Renal cortical epithelial cell (primary cell): ENCODE data around the gene ACACA. TPM values are rescaled to one million over a fixed set of nuclear protein-coding genes. Genes with fewer than 3 reads are reported as not detected.
"Not testable (repeated sequence)": the region's sequence is repeated elsewhere in the genome, so short reads cannot be mapped to it uniquely, and the experiment has no call there.

Experiments
- DNase-seq: peaks from one replicate; pipeline ENCODE4 v3.0.0-alpha.2; 2011; ENCODE audit warnings: low read depth
- total RNA-seq: library from RNA; depleted of rRNA; stranded (reverse); fragments of >200 nt; gene quantifications from 2 replicates; pipeline ENCODE4 v1.2.3, GENCODE V29; 2014

Gene ACACA
- total RNA-seq, 1 donor from 2014 or later = 77.5 TPM

- no peak for DNase-seq
Observed at GRCh38 chr17:37100231-37100630, 306.4 kb downstream of the ACACA start.

GRCh38 chr17:37098910-37099664 lies 307.5 kb downstream of the ACACA start:
- DNase-seq = peak; percentile 56

- no peak for DNase-seq
Observed at GRCh38 chr17:37098152-37098551, 308.5 kb downstream of the ACACA start.

- no peak for DNase-seq
Observed at GRCh38 chr17:37097154-37097553, 309.5 kb downstream of the ACACA start.

GRCh38 chr17:37096071-37096470 lies 310.6 kb downstream of the ACACA start:
- no peak for DNase-seq

- no peak for DNase-seq
Observed at GRCh38 chr17:37094391-37094790, 312.2 kb downstream of the ACACA start.

- DNase-seq = no peak
Observed at GRCh38 chr17:37092701-37093100, 313.9 kb downstream of the ACACA start.

- peak; percentile 87 for DNase-seq
Observed at GRCh38 chr17:37092071-37092470, 314.6 kb downstream of the ACACA start.

- DNase-seq = no peak
Observed at GRCh38 chr17:37090941-37091340, 315.7 kb downstream of the ACACA start.

GRCh38 chr17:37089956-37090355 lies 316.7 kb downstream of the ACACA start:
- DNase-seq = no peak

- no peak for DNase-seq
Observed at GRCh38 chr17:37088913-37089312, 317.7 kb downstream of the ACACA start.

GRCh38 chr17:37088459-37088858 lies 318.2 kb downstream of the ACACA start:
- DNase-seq = no peak

GRCh38 chr17:37087683-37088082 lies 319.0 kb downstream of the ACACA start:
- no peak for DNase-seq

- no peak for DNase-seq
Observed at GRCh38 chr17:37086948-37087347, 319.7 kb downstream of the ACACA start.

- DNase-seq = no peak
Observed at GRCh38 chr17:37086334-37086733, 320.3 kb downstream of the ACACA start.

GRCh38 chr17:37084372-37084771 lies 322.3 kb downstream of the ACACA start:
- DNase-seq = no peak

- DNase-seq = no peak
Observed at GRCh38 chr17:37083456-37083855, 323.2 kb downstream of the ACACA start.

- DNase-seq = no peak
Observed at GRCh38 chr17:37082985-37083384, 323.7 kb downstream of the ACACA start.

GRCh38 chr17:37082311-37082860 lies 324.2 kb downstream of the ACACA start:
- DNase-seq = no peak

- DNase-seq = no peak
Observed at GRCh38 chr17:37081287-37081686, 325.3 kb downstream of the ACACA start.

GRCh38 chr17:37079735-37080134 lies 326.9 kb downstream of the ACACA start:
- DNase-seq = peak; percentile 48

- DNase-seq = no peak
Observed at GRCh38 chr17:37079065-37079708, 327.4 kb downstream of the ACACA start.

GRCh38 chr17:37073464-37073863 lies 333.2 kb downstream of the ACACA start:
- not testable (repeated sequence) for DNase-seq
